Effector memory CD8-positive, alpha-beta T cell (primary cell): ENCODE data around the gene TIMM13.

ENCODE experiments used
- ATAC-seq: fragments of 150-1000 bp; cut with Tn5 transposase; replicated peaks from 2 replicates; pipeline ENCODE4 v1.10.0; 2021; ENCODE audit warnings: mild to moderate bottlenecking, moderate library complexity
- DNase-seq, 3 experiments: peaks; one replicate each; pipeline ENCODE4 v3.0.0; 2021
- H3K27ac Mint-ChIP-seq, 2 donors: one replicate each; pipeline ENCODE4 v1.8.0; 2022; ENCODE audit warnings: mild to moderate bottlenecking in 2 of 2, mixed read lengths in 2 of 2, moderate library complexity in 2 of 2
- H3K27me3 Mint-ChIP-seq, 2 donors: one replicate each; pipeline ENCODE4 v1.8.0; 2022; ENCODE audit warnings: mixed read lengths in 2 of 2
- H3K36me3 Mint-ChIP-seq: one replicate; pipeline ENCODE4 v1.8.0; 2022; ENCODE audit warnings: mild to moderate bottlenecking, moderate library complexity, mixed read lengths; ENCODE audit not compliant: insufficient read depth
- H3K4me1 Mint-ChIP-seq, 2 donors: one replicate each; pipeline ENCODE4 v1.8.0; 2022; ENCODE audit warnings: low read depth in 2 of 2, mixed read lengths in 2 of 2
- H3K4me3 Mint-ChIP-seq, 2 donors: one replicate each; pipeline ENCODE4 v1.8.0; 2022; ENCODE audit warnings: mild to moderate bottlenecking in 2 of 2, mixed read lengths in 2 of 2, moderate library complexity in 2 of 2
- H3K9me3 Mint-ChIP-seq, 2 donors: one replicate each; pipeline ENCODE4 v1.8.0; 2022; ENCODE audit warnings: mixed read lengths in 2 of 2

Gene TIMM13

DNA sequence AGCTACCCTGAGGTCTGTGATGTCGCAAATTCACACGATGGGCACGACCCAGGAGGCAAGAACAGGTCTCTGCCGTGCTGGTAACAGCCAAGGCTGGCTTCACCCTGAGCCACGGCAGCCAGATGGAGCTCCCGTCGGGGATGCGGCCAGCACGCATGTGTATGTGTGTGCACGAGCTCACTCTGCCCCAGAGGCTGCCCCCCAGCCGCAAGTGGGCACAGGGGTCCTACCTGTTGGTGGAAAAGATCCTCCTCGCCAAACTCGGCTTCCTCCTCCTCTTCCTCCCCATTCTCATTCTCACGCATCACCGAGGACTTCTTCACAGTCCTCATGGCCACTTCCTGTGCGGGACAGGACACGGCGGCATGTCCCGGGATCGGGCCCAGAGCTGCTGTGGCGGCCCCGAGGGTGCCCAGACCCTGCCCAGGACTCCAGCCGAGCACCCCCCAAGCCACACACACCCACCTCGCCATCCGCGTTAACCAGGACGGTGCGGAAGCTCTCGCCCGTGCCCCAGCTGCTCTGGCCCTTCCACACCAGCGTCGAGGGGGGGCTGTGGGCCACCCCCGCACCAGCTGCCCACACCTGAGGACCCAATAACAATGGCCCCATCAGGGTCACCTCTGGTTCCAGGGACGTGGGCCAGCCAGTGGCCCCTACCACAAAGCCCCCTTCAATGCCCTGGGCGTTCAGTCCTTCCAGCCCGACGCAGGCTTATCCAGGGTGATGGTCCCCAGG, 4.1 kb upstream of the TIMM13 start:
- DNase-seq, result no peak
- Mint-ChIP-seq H3K27me3 (no peaks in the 10 kb centered on the region), H3K27ac (peak overlapping the region in 1 of 2 donors; percentile 67), H3K4me1 (peaks cover 9 to 12% of the 10 kb centered on the region in 2 donors), H3K9me3 (no peaks in the 10 kb centered on the region), H3K36me3 (peaks cover 18% of the 10 kb centered on the region), H3K4me3 (no peak overlapping the region)
- no peak for ATAC-seq

DNA sequence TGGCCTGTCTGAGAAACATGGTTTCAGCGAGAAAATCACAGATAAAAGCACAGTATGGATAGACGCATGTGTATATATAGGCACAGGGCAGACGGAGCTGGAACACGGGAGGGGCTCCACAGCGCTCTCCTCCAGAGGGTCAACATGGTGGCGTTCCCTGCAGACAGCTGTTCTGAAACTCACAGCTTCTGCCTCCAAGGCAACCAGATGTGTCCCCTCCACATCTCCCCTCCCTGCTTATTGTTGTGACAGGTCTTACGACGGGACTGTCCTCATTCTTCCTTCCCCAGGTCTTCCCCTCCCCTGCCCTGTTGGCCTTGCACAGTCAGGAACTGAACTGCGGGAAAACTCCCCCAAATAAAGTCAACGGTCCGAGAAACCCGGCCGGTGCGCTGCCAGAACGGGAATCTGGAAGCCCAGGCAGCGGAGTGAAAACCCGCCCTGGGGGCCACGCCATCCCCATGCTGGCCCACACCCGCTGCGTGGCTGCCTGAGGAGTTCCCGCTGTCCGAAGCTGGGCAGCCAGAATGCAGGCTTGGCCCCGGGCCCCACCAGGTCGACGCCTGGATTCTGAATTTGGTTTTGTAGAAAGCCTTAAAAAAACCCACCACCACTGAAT, 2.6 kb upstream of the TIMM13 start:
- peaks cover 14% of the 10 kb centered on the region for H3K36me3 Mint-ChIP-seq
- ATAC-seq (no peak), DNase-seq (no peak)
- H3K4me1 Mint-ChIP-seq, result peaks cover 11 to 14% of the 10 kb centered on the region in 2 donors
- H3K9me3 Mint-ChIP-seq, result no peaks in the 10 kb centered on the region
- no peak overlapping the region for H3K4me3 Mint-ChIP-seq
- peak overlapping the region in 1 of 2 donors; percentile 35 for H3K27ac Mint-ChIP-seq
- no peaks in the 10 kb centered on the region for H3K27me3 Mint-ChIP-seq

DNA sequence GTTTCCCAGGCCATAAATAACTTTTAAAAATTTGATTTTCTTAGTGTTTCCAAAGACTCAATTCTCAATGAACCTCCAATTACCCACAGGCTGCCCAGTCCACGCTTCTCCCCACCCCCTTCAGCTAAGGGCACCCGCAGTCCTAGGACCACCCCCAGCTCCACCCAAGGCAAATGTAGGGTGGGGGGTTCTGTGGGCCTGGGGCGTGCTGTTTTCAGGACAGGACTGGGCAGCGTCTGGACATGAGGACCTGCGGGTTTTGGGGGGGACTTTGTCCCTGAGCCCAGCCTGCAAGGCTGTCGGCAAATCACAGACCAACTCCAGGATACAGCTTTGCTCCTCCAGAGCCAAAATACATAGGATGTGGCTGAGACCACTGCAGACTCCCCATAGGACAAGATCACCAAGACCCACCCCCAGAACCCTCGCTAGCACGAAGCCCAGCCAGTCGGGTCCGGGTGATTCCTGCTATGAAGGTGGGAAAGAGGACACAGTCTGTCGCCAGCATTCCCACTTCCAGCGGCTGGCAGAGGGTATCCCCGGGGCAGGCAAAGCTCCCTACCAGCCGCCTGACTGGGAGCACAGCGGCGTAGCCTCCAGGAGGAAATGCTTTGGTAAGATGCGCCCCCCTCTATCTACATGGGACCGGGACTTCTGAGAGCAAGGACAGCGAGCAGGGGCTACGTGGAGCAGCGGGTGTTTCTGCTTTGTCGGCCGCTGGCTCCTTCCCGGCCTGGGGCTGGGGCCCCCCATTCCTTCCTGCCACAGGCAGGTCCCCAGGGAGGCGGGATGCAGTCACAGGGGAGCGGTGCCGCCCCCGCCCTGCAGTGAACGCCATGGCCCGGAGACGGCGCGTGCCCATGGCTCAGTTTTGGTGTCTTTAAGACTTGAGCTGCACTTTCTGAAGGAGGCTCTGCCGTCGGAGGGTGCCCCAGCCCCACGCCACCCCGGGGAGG, 1.6 kb upstream of the TIMM13 start:
- ATAC-seq (no peak), DNase-seq (no peak)
- Mint-ChIP-seq H3K9me3 (no peaks in the 10 kb centered on the region), H3K27me3 (no peaks in the 10 kb centered on the region), H3K27ac (peak overlapping the region; percentile 35 to 73), H3K4me3 (peak overlapping the region in 1 of 2 donors; percentile 14), H3K36me3 (peaks cover 18% of the 10 kb centered on the region), H3K4me1 (peaks cover 11 to 14% of the 10 kb centered on the region in 2 donors)

DNA sequence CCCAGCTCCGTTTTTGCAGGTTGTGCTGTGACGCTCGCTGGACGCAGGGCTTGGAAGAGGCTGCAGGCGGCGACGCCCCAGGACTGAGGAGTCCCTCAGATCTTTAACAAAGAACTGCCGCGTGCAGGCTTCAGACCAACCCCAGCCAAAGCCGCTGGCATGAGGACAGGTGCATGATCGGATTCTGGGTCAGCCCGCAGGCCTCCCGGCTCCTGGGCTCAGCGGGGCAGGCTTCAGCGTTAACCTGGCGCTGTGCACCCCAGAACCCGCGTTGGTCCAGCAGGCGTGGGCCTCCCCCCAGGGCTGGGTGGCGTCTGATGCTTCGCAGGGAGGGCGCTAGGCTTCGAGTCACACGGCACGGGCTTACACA, 920 bp upstream of the TIMM13 start:
- ATAC-seq (no peak), DNase-seq (no peak)
- Mint-ChIP-seq H3K36me3 (peaks cover 18% of the 10 kb centered on the region), H3K4me1 (peaks cover 11 to 14% of the 10 kb centered on the region in 2 donors), H3K9me3 (no peaks in the 10 kb centered on the region), H3K27ac (peak overlapping the region; percentile 97), H3K4me3 (peak overlapping the region; percentile 95 to 98), H3K27me3 (no peaks in the 10 kb centered on the region)

DNA sequence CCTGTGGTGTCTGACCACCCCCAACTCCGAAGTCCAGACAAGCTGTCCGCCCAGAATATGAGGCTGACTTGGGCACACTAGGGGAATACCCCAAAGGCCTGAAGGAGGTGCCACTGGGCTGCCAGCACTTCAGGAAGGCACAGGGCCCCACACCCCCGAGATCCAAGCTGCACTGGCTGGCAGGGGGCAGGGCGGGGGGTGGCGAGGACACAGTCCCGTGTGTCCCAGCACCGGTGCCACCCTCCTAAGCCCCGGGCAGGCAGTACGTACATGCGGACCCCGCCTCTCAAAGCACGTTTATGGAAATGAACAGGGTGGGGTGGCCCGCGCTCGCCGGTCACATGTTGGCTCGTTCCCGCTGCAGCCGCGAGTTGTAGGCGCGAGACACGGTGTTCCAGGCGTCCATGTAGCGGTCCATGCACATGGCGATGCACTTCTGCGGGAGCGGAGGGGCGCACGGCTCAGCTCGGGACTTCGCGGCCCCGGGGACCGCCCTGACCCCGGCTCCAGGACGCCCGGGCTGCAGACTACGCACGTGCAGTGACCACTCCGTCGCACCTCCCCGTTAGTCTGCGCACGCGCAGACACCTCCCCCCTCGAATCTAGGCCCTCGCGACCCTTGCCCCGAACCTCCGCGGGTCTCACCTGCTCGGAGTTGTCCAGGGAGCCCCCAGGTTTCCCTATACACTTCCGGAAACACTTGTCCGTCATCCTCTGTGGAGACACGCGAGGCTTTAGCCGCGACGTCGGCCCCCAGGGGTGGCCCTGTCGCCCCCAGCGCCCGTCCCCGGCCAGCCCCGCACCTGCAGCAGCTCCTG, 566 bp downstream of the TIMM13 start:
- Mint-ChIP-seq H3K4me3 (peak overlapping the region; percentile 95 to 98), H3K4me1 (peaks cover 11 to 14% of the 10 kb centered on the region in 2 donors), H3K27me3 (no peaks in the 10 kb centered on the region), H3K9me3 (no peaks in the 10 kb centered on the region), H3K27ac (peak overlapping the region; percentile 97), H3K36me3 (peaks cover 18% of the 10 kb centered on the region)
- DNase-seq, result peak in 2 of 3 experiments; percentile 12 to 20
- peak; percentile 1 for ATAC-seq

DNA sequence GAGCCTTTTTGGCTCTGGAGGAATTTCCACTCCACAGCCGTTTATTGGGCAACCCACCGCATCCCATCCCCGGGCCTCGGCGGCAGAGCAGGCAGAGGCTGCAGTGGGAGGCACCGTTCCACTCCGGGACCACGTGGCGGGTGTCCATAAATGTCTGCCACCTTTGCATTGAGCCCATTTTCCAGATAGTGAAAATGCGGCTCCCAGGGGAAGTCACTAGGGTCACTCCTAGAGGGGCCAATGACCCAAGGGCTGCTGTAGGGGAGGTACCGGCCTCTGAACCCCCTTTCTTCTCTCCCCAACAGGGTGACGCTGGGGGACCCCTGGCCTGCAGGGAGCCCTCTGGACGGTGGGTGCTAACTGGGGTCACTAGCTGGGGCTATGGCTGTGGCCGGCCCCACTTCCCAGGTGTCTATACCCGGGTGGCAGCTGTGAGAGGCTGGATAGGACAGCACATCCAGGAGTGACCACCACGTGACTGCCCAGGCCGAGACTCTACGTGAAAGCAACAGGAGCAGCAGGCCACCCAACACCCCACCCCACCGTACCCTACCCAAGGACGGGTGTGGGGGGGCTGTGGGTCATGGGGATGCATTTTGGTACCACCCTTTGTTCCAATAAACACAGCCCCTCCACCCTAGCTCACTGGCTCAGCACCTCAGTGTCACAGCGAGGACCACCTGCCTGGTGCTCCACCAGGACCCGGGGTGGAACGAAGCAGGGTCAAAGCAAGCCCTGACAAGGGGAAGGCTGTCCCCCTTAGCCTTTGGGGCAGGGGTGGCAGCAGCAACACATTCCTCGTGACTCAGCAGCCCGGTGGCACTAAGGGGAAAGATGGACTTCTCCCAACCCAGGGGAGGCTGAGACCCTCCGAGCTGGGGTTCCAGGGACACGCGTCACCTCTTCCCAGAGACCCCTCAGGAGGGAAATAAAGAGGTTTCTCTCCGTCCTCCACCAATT, 1.5 kb downstream of the TIMM13 start:
- H3K4me1 Mint-ChIP-seq, result peaks cover 11 to 14% of the 10 kb centered on the region in 2 donors
- no peaks in the 10 kb centered on the region for H3K9me3 Mint-ChIP-seq
- no peaks in the 10 kb centered on the region for H3K27me3 Mint-ChIP-seq
- H3K27ac Mint-ChIP-seq, result peak overlapping the region; percentile 22 to 97
- ATAC-seq (no peak), DNase-seq (no peak)
- peak overlapping the region; percentile 95 to 98 for H3K4me3 Mint-ChIP-seq
- H3K36me3 Mint-ChIP-seq, result peaks cover 21% of the 10 kb centered on the region

DNA sequence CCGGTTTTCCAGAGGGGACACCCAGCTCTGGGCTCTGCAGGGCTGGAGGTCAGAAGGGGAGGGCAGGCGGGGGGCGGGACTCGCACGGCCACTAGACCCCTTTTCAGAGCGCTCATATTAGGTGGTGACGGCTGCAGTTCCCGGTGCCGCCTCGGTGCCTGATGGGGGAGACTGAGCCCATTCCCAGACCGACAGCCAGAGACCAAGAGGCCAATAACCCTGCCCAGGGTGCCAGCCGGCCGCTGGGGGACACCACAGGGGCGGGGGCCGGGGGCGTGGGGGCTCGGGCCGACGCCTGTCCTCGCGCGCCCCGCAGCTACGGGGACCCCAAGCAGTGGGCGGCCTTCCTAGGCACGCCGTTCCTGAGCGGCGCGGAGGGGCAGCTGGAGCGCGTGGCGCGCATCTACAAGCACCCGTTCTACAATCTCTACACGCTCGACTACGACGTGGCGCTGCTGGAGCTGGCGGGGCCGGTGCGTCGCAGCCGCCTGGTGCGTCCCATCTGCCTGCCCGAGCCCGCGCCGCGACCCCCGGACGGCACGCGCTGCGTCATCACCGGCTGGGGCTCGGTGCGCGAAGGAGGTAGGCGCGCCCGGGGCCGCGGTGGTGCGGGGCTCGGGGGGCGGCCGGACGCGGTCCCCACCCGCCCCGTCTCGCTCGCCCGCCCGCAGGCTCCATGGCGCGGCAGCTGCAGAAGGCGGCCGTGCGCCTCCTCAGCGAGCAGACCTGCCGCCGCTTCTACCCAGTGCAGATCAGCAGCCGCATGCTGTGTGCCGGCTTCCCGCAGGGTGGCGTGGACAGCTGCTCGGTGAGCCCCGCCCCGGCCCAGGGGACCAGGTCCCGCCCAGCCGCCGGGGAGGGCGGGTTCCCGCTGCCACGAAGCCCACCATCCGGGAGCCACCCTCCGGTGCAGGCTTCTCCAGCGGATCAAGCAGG, 2.4 kb downstream of the TIMM13 start:
- no peak for DNase-seq
- Mint-ChIP-seq H3K27me3 (no peaks in the 10 kb centered on the region), H3K36me3 (peaks cover 21% of the 10 kb centered on the region), H3K4me3 (no peak overlapping the region), H3K4me1 (peaks cover 11 to 14% of the 10 kb centered on the region in 2 donors), H3K9me3 (no peaks in the 10 kb centered on the region), H3K27ac (no peak overlapping the region)
- ATAC-seq, result no peak

DNA sequence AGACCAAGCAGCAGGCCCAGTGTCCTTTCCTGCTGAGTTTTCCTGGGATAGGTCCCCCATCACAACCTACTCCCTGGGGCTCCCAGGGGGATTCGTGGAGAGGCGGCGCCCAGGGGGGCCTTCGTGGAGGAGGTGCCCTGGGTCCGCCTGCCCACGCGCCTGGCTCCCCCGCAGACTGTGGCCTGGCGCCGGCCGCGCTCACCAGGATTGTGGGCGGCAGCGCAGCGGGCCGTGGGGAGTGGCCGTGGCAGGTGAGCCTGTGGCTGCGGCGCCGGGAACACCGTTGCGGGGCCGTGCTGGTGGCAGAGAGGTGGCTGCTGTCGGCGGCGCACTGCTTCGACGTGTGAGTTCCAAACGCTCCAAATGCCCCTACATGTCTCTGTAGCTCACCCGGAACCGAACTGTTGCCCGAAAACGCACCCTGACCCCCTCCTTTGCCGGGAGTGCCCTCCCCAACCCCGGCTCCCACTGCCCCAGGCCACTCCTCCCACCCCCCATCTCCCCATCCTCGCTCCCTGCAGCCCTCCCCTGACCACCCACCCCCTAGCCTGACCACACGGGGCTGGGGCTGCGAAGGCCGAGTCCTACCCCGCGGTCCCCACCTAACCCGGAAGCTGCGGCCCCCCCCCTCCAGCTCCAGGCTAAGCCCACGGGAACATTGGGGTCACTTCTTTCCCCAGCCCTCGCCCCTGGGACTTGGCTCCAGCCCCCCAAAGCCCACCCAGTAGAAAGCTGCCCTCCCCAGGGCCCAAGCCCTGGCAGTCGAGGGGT, 3.3 kb downstream of the TIMM13 start:
- DNase-seq (no peak), ATAC-seq (no peak)
- Mint-ChIP-seq H3K27ac (no peak overlapping the region), H3K36me3 (peaks cover 21% of the 10 kb centered on the region), H3K4me3 (no peak overlapping the region), H3K9me3 (no peaks in the 10 kb centered on the region), H3K27me3 (no peaks in the 10 kb centered on the region), H3K4me1 (peaks cover 11 to 14% of the 10 kb centered on the region in 2 donors)

DNA sequence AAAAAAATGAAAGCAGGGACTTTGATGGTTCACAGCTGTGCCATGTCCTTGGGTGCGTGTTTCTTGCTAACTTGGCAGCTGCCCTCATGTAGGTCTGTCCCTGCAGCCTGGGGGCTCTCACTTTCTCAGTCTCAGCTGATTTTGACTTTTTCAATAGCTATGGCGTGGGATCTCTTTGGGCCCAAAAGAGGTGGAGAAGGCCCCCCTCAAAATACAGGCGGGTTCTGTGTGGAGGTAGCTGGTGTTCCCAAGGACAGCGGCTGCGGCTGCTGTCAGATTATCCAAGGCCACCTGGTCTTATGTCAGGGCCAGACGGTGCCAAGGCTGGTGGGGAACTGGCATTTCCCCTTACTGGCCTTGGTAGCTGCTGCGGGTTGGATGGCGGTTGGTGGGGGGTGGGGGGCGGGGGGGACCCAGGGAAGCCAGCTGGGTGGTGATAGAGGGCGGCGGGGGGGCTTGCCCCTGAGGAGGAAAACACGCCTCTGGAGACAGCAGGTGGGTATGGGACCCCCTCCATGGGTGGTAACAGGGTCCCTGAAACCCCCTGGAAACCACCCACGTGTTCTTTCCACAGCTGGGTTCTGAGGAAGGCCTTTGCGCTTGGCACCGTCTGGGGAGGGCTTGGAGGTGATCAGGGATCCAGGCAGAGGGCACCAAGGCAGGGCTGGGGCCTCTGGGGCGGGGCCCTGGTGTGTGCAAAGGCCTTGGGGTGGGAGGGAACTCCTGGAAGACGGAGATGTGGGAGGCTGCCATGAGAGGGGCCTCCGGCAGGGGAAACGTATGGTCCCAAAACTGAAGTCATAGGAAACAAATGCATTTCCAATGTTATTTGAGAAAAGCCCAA, 4.1 kb downstream of the TIMM13 start:
- ATAC-seq (no peak), DNase-seq (no peak)
- Mint-ChIP-seq H3K27me3 (no peaks in the 10 kb centered on the region), H3K9me3 (no peaks in the 10 kb centered on the region), H3K4me1 (peaks cover 11 to 14% of the 10 kb centered on the region in 2 donors), H3K4me3 (no peak overlapping the region), H3K36me3 (peaks cover 21% of the 10 kb centered on the region), H3K27ac (no peak overlapping the region)

DNA sequence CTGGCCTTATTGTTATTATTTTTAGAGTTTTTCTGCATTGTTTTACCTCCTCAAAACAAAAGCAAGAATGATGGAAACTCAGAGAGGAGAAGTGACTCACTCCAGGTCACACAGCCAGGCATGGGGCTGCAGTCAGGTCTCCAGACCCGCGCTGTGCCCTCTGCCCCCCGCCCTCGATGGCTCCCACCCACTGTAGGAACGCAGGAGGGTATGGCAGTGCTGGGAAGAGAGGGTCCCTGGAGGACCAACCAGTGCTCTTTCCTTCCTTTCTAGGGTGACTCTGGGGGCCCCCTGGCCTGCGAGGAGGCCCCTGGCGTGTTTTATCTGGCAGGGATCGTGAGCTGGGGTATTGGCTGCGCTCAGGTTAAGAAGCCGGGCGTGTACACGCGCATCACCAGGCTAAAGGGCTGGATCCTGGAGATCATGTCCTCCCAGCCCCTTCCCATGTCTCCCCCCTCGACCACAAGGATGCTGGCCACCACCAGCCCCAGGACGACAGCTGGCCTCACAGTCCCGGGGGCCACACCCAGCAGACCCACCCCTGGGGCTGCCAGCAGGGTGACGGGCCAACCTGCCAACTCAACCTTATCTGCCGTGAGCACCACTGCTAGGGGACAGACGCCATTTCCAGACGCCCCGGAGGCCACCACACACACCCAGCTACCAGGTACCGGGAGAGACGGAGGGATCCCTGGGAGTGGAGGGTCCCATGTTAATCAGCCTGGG, 5.6 kb downstream of the TIMM13 start:
- Mint-ChIP-seq H3K9me3 (no peaks in the 10 kb centered on the region), H3K27ac (no peak overlapping the region), H3K36me3 (peaks cover 10% of the 10 kb centered on the region), H3K27me3 (no peaks in the 10 kb centered on the region), H3K4me3 (no peak overlapping the region), H3K4me1 (peaks cover 5% of the 10 kb centered on the region in 2 donors)
- no peak for DNase-seq
- no peak for ATAC-seq
